ENCODE data around the gene WBP11. TPM values are rescaled to one million over a fixed set of nuclear protein-coding genes. Genes with fewer than 3 reads are reported as not detected.

The WBP11 gene
- total and polyA plus RNA-seq, 9 of the 15 experiments (the other 6 are each of a cell fraction or from before 2014, with no cell fraction given), result 7.7 to 60.8 (median 24.6) TPM

GRCh38 chr12:14779834-14780233 is 23.4 kb downstream of the WBP11 start:
- Histone ChIP-seq H3K79me2 (ENCODE audit: control insufficient read depth, insufficient read depth, low read length) (no peaks in the 10 kb centered on the region), H3K27ac (ENCODE audit: extremely low read depth, low read depth, low read length) (no peak overlapping the region), H3K27me3 (ENCODE audit: control insufficient read depth in 2 of 2, insufficient read depth in 2 of 2, low read length in 2 of 2) (no peaks in the 10 kb centered on the region; a peak in 2 of 5 replicates), H3K4me3 (no peak overlapping the region), H3K9me1 (ENCODE audit: control insufficient read depth, insufficient read depth, low read length) (no peaks in the 10 kb centered on the region), H3K4me1 (replicated peaks in 1 of 2; ENCODE audit: control insufficient read depth in 2 of 2, insufficient read depth in 2 of 2, low read length in 2 of 2) (no peaks in the 10 kb centered on the region; a peak in 1 of 5 replicates), H3K9me3 (replicated peaks; ENCODE audit: control insufficient read depth, insufficient read depth, low read depth, low read length) (no peaks in the 10 kb centered on the region), H2AFZ (ENCODE audit: low read depth, low read length) (no peak overlapping the region), H4K20me1 (replicated peaks; ENCODE audit: control insufficient read depth, insufficient read depth, low read length) (no peaks in the 10 kb centered on the region), H3K9ac (ENCODE audit: insufficient read depth in 1 of 2, low read depth in 2 of 2, low read length in 2 of 2) (no peak overlapping the region), H3K4me2 (ENCODE audit: insufficient read depth, low read length) (no peak overlapping the region), H3K36me3 (ENCODE audit: control insufficient read depth, insufficient read depth, low read length) (no peaks in the 10 kb centered on the region)
- POLR2A ChIA-PET, result no interaction called here
- no peak for FAIRE-seq
- intact Hi-C loops (cut with micrococcal nuclease), result no loop called here
- CTCF ChIA-PET (ENCODE audit: low intra/inter-chr PET ratio), result no interaction called here
- TF ChIP-seq ZNF165 (CRISPR knock-in tag; IDR thresholded peaks at IDR 0.05; ENCODE audit: borderline replicate concordance) (no peak), NFIC (IDR thresholded peaks at IDR 0.05) (peak; percentile 65), ZNF76 (CRISPR knock-in tag; IDR thresholded peaks at IDR 0.05; ENCODE audit: borderline replicate concordance) (no peak)
- no TSS peak for BruUV-seq (replicated peaks)
- 10% methylated on average over 2 of the region's 2 CpGs for WGBS (ENCODE audit: insufficient coverage, low coverage, missing lambda C conversion rate)
- in situ Hi-C loops (cut with MboI), result no loop called here
- DNase-seq (ENCODE audit: extremely low read depth in 1 of 4, low spot score in 3 of 4), result no peak
- ATAC-seq, result no peak

DNA sequence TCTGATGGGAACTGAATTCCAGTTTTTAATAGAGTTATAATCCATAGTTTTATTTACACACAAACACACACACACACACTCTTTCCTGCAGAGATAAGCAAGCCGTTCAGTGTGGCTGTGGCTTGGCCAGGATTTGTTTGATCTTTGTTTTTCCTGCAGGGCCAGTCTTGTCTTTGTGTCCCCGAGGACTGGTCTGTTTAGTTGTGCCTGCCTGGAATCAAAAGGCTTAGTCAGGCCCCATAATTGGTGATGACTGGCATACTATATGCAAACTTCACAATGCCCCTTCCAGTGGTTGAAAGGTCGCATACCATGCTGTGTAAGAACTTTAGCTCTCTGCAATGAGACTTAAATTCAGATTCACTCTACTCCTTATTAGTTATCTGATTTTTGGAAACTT is 26.0 kb downstream of the WBP11 start:
- TF ChIP-seq HEY1 (CRISPR knock-in tag; IDR thresholded peaks at IDR 0.05; ENCODE audit: borderline replicate concordance), result no peak
- TF ChIP-seq ZNF445 (CRISPR knock-in tag; IDR thresholded peaks at IDR 0.05; ENCODE audit: low read depth), result no peak
- TF ChIP-seq DIDO1 (tag; IDR thresholded peaks at IDR 0.05; ENCODE audit: low read depth), result no peak
- no peak for TF ChIP-seq MYC (IDR thresholded peaks at IDR 0.05; ENCODE audit: low read depth, low read length)
- no peak for TF ChIP-seq MYC (CRISPR knock-in tag; IDR thresholded peaks at IDR 0.05; ENCODE audit: borderline replicate concordance, low read depth)
- no peak for TF ChIP-seq VEZF1 (CRISPR knock-in tag; IDR thresholded peaks at IDR 0.05)
- no peak for TF ChIP-seq CREBBP (IDR thresholded peaks at IDR 0.05; ENCODE audit: low read depth, low read length)
- TF ChIP-seq ZNF277 (CRISPR knock-in tag; IDR thresholded peaks at IDR 0.05; ENCODE audit: borderline replicate concordance), result no peak
- no peak for TF ChIP-seq COPS2 (conservative IDR thresholded peaks at IDR 0.05)
- no peaks in the 10 kb centered on the region; a peak in 1 of 5 replicates for H3K4me1 ChIP-seq (replicated peaks in 1 of 2; ENCODE audit: control insufficient read depth in 2 of 2, insufficient read depth in 2 of 2, low read length in 2 of 2)
- H3K4me2 ChIP-seq (ENCODE audit: insufficient read depth, low read length), result no peak overlapping the region
- BruUV-seq (replicated peaks), result no TSS peak
- ATAC-seq (no peak), DNase-seq (ENCODE audit: extremely low read depth in 1 of 4, low spot score in 3 of 4) (no peak), FAIRE-seq (no peak)
- WGBS (ENCODE audit: insufficient coverage, low coverage, missing lambda C conversion rate), result 5% methylated on average over 3 of the region's 3 CpGs
- no peak overlapping the region for H2AFZ ChIP-seq (ENCODE audit: low read depth, low read length)
- in situ Hi-C loops (cut with MboI) (no loop called here), intact Hi-C loops (cut with micrococcal nuclease) (no loop called here)
- ChIA-PET CTCF (ENCODE audit: low intra/inter-chr PET ratio) (no interaction called here), POLR2A (no interaction called here)
- H4K20me1 ChIP-seq (replicated peaks; ENCODE audit: control insufficient read depth, insufficient read depth, low read length), result no peaks in the 10 kb centered on the region
- no peak overlapping the region for H3K27ac ChIP-seq (ENCODE audit: extremely low read depth, low read depth, low read length)
- no peaks in the 10 kb centered on the region for H3K79me2 ChIP-seq (ENCODE audit: control insufficient read depth, insufficient read depth, low read length)
- no peaks in the 10 kb centered on the region for H3K9me3 ChIP-seq (replicated peaks; ENCODE audit: control insufficient read depth, insufficient read depth, low read depth, low read length)
- no peak overlapping the region for H3K9ac ChIP-seq (ENCODE audit: insufficient read depth in 1 of 2, low read depth in 2 of 2, low read length in 2 of 2)
- H3K9me1 ChIP-seq (ENCODE audit: control insufficient read depth, insufficient read depth, low read length), result no peaks in the 10 kb centered on the region
- H3K36me3 ChIP-seq (ENCODE audit: control insufficient read depth, insufficient read depth, low read length), result no peaks in the 10 kb centered on the region
- H3K4me3 ChIP-seq, result no peak overlapping the region
- H3K27me3 ChIP-seq (ENCODE audit: control insufficient read depth in 2 of 2, insufficient read depth in 2 of 2, low read length in 2 of 2), result peaks cover 0 to 14% of the 10 kb centered on the region in 2 experiments; a peak in 2 of 5 replicates
